Vagina (tissue), 2 donors: ENCODE data around the gene ENPP7.

Source experiments
- CTCF ChIP-seq, 3 experiments: fragments of 450-650 bp in 2 of 3; fragments of 200-600 bp in 1 of 3; sonication (generic) in 1 of 3; IDR thresholded peaks; one replicate each; pipeline ENCODE4 v1.5.1; 2017 to 2019; ENCODE audit warnings: antibody characterized with exemption in 3 of 3, mild to moderate bottlenecking in 2 of 3, moderate library complexity in 2 of 3
- POLR2A ChIP-seq, 2 donors: fragments of 450-650 bp; IDR thresholded peaks; one replicate each; pipeline ENCODE4 v1.6.1; 2017; ENCODE audit warnings: antibody characterized with exemption in 2 of 2, mild to moderate bottlenecking in 2 of 2, moderate library complexity in 2 of 2

GRCh38 chr17:79784353-79785016 is 53.7 kb downstream of the ENPP7 start:
- TF ChIP-seq CTCF (IDR thresholded peaks at IDR 0.05) (no peak), POLR2A (IDR thresholded peaks at IDR 0.05) (no peak)
